Renal cortical epithelial cell (primary cell): ENCODE results near the gene CENPA. TPM values are rescaled to one million over a fixed set of nuclear protein-coding genes. Genes with fewer than 3 reads are reported as not detected.
"Not testable (repeated sequence)": the region's sequence is repeated elsewhere in the genome, so short reads cannot be mapped to it uniquely, and the experiment has no call there.

Experiments used
- DNase-seq: peaks from one replicate; pipeline ENCODE4 v3.0.0-alpha.2; 2011; ENCODE audit warnings: low read depth
- total RNA-seq: library from RNA; depleted of rRNA; stranded (reverse); fragments of >200 nt; gene quantifications from 2 replicates; pipeline ENCODE4 v1.2.3, GENCODE V29; 2014

Gene CENPA
- total RNA-seq, 1 donor from 2014 or later: 0.50 TPM

- not testable (repeated sequence) for DNase-seq
Observed at GRCh38 chr2:26760991-26761390, 24.9 kb upstream of the CENPA start.

GRCh38 chr2:26763019-26763418, 22.8 kb upstream of the CENPA start:
- no peak for DNase-seq

- no peak for DNase-seq
Observed at GRCh38 chr2:26764078-26764887, 21.6 kb upstream of the CENPA start, which contains the start of gene SLC35F6. Gene SLC35F6, plus strand, starts transcription at chr2:26764284. Its CDS starts 66 bp downstream, at chr2:26764350.

- no peak for DNase-seq
Observed at GRCh38 chr2:26764906-26765305, 20.9 kb upstream of the CENPA start.

- DNase-seq: no peak
Observed at GRCh38 chr2:26765475-26766200, 20.2 kb upstream of the CENPA start.

- no peak for DNase-seq
Observed at GRCh38 chr2:26767129-26767528, 18.7 kb upstream of the CENPA start.

- DNase-seq: no peak
Observed at GRCh38 chr2:26767894-26768487, 17.9 kb upstream of the CENPA start.

GRCh38 chr2:26768759-26769088, 17.1 kb upstream of the CENPA start:
- DNase-seq: no peak

- DNase-seq: peak; percentile 67
Observed at GRCh38 chr2:26769089-26769761, 16.6 kb upstream of the CENPA start.

GRCh38 chr2:26770986-26771586, 14.8 kb upstream of the CENPA start:
- peak; percentile 85 for DNase-seq

GRCh38 chr2:26772064-26773001, 13.5 kb upstream of the CENPA start:
- DNase-seq: peak; percentile 88

GRCh38 chr2:26776195-26776800, 9.6 kb upstream of the CENPA start:
- DNase-seq: no peak

- no peak for DNase-seq
Observed at GRCh38 chr2:26778098-26778497, 7.8 kb upstream of the CENPA start.

- no peak for DNase-seq
Observed at GRCh38 chr2:26778507-26778906, 7.3 kb upstream of the CENPA start.

GRCh38 chr2:26780203-26780760, 5.6 kb upstream of the CENPA start:
- DNase-seq: no peak

GRCh38 chr2:26782876-26783704, 2.8 kb upstream of the CENPA start:
- no peak for DNase-seq

GRCh38 chr2:26784570-26785234, 1.2 kb upstream of the CENPA start:
- DNase-seq: no peak
